ENCODE results near the gene SHTN1. TPM values are rescaled to one million over a fixed set of nuclear protein-coding genes. Genes with fewer than 3 reads are reported as not detected.

Gene SHTN1
- total RNA-seq, 1 donor from 2014 or later = 26.1 TPM

- Mint-ChIP-seq H3K27ac (ENCODE audit: unreplicated experiment) (peak overlapping the region; percentile 91), H3K27me3 (ENCODE audit: unreplicated experiment) (no peaks in the 10 kb centered on the region), H3K9me3 (ENCODE audit: unreplicated experiment) (no peaks in the 10 kb centered on the region), H3K36me3 (ENCODE audit: unreplicated experiment) (peaks cover 28% of the 10 kb centered on the region), H3K4me1 (ENCODE audit: unreplicated experiment) (peaks cover 21% of the 10 kb centered on the region), H3K4me3 (ENCODE audit: unreplicated experiment) (no peak overlapping the region)
- no peak for TF ChIP-seq CTCF (IDR thresholded peaks at IDR 0.05)
- DNase-seq (ENCODE audit: extremely low spot score, unreplicated experiment) = no peak
Measured at GRCh38 chr10:116948530-116948870, 56.5 kb downstream of the SHTN1 start.

- Mint-ChIP-seq H3K27ac (ENCODE audit: unreplicated experiment) (peak overlapping the region; percentile 91), H3K4me3 (ENCODE audit: unreplicated experiment) (no peak overlapping the region), H3K4me1 (ENCODE audit: unreplicated experiment) (peaks cover 21% of the 10 kb centered on the region), H3K9me3 (ENCODE audit: unreplicated experiment) (no peaks in the 10 kb centered on the region), H3K36me3 (ENCODE audit: unreplicated experiment) (peaks cover 29% of the 10 kb centered on the region), H3K27me3 (ENCODE audit: unreplicated experiment) (no peaks in the 10 kb centered on the region)
- TF ChIP-seq CTCF (IDR thresholded peaks at IDR 0.05) = no peak
- DNase-seq (ENCODE audit: extremely low spot score, unreplicated experiment) = no peak
Measured at GRCh38 chr10:116947841-116948529, 57.0 kb downstream of the SHTN1 start.

- Mint-ChIP-seq H3K36me3 (ENCODE audit: unreplicated experiment) (peaks cover 20% of the 10 kb centered on the region), H3K27ac (ENCODE audit: unreplicated experiment) (no peak overlapping the region), H3K4me1 (ENCODE audit: unreplicated experiment) (peaks cover 21% of the 10 kb centered on the region), H3K9me3 (ENCODE audit: unreplicated experiment) (no peaks in the 10 kb centered on the region), H3K4me3 (ENCODE audit: unreplicated experiment) (no peak overlapping the region), H3K27me3 (ENCODE audit: unreplicated experiment) (no peaks in the 10 kb centered on the region)
- DNase-seq (ENCODE audit: extremely low spot score, unreplicated experiment) = no peak
- no peak for TF ChIP-seq CTCF (IDR thresholded peaks at IDR 0.05)
Measured at GRCh38 chr10:116944911-116945310, 60.1 kb downstream of the SHTN1 start.

- H3K27me3 Mint-ChIP-seq (ENCODE audit: unreplicated experiment) = no peaks in the 10 kb centered on the region
- no peak overlapping the region for H3K27ac Mint-ChIP-seq (ENCODE audit: unreplicated experiment)
- DNase-seq (ENCODE audit: extremely low spot score, unreplicated experiment) = no peak
- TF ChIP-seq CTCF (IDR thresholded peaks at IDR 0.05) = no peak
- peaks cover 47% of the 10 kb centered on the region for H3K36me3 Mint-ChIP-seq (ENCODE audit: unreplicated experiment)
- peaks cover 20% of the 10 kb centered on the region for H3K9me3 Mint-ChIP-seq (ENCODE audit: unreplicated experiment)
- no peak overlapping the region for H3K4me3 Mint-ChIP-seq (ENCODE audit: unreplicated experiment)
- no peaks in the 10 kb centered on the region for H3K4me1 Mint-ChIP-seq (ENCODE audit: unreplicated experiment)
Measured at GRCh38 chr10:116931806-116932205, 73.2 kb downstream of the SHTN1 start.

GRCh38 chr10:116926426-116926825, 78.6 kb downstream of the SHTN1 start:
- no peak for DNase-seq (ENCODE audit: extremely low spot score, unreplicated experiment)
- H3K4me3 Mint-ChIP-seq (ENCODE audit: unreplicated experiment) = no peak overlapping the region
- peaks cover 36% of the 10 kb centered on the region for H3K36me3 Mint-ChIP-seq (ENCODE audit: unreplicated experiment)
- H3K27me3 Mint-ChIP-seq (ENCODE audit: unreplicated experiment) = no peaks in the 10 kb centered on the region
- no peaks in the 10 kb centered on the region for H3K9me3 Mint-ChIP-seq (ENCODE audit: unreplicated experiment)
- TF ChIP-seq CTCF (IDR thresholded peaks at IDR 0.05) = no peak
- H3K4me1 Mint-ChIP-seq (ENCODE audit: unreplicated experiment) = no peaks in the 10 kb centered on the region
- no peak overlapping the region for H3K27ac Mint-ChIP-seq (ENCODE audit: unreplicated experiment)

Measured in osteocyte (in vitro differentiated cells).